Effector memory CD4-positive, alpha-beta T cell (primary cell): Measurements from ENCODE around the gene HOXC6.

Experiments used
- DNase-seq, 3 donors: peaks; one replicate each; pipeline ENCODE4 v3.0.0-alpha.2; 2020
- H3K27ac ChIP-seq: 2 replicates; pipeline ENCODE4 v1.7.0; 2013; ENCODE audit warnings: mild to moderate bottlenecking, low read length, moderate library complexity; ENCODE audit not compliant: insufficient read depth, poor library complexity, severe bottlenecking
- H3K27me3 ChIP-seq: replicated peaks from 2 replicates; pipeline ENCODE4 v1.7.0; 2013; ENCODE audit warnings: mild to moderate bottlenecking, low read length; ENCODE audit not compliant: insufficient read depth, control insufficient read depth, poor library complexity, severe bottlenecking
- H3K36me3 ChIP-seq: 2 replicates; pipeline ENCODE4 v1.7.0; 2013; ENCODE audit warnings: mild to moderate bottlenecking, low read length, moderate library complexity; ENCODE audit not compliant: control insufficient read depth, insufficient read depth
- H3K4me1 ChIP-seq: 2 replicates; pipeline ENCODE4 v1.7.0; 2013; ENCODE audit warnings: low read length, mild to moderate bottlenecking; ENCODE audit not compliant: control insufficient read depth, insufficient read depth, poor library complexity, severe bottlenecking
- H3K4me3 ChIP-seq: 2 replicates; pipeline ENCODE4 v1.7.0; 2013; ENCODE audit warnings: low read length, low read depth, mild to moderate bottlenecking; ENCODE audit not compliant: insufficient read depth, poor library complexity, severe bottlenecking
- H3K9me3 ChIP-seq: 2 replicates; pipeline ENCODE4 v1.7.0; 2013; ENCODE audit warnings: mild to moderate bottlenecking, low read length, moderate library complexity; ENCODE audit not compliant: control insufficient read depth

HOXC6 gene

GRCh38 chr12:54045401-54045800 is 17.2 kb downstream of the HOXC6 start:
- Histone ChIP-seq H3K27ac (no peak overlapping the region), H3K4me1 (peaks cover 18% of the 10 kb centered on the region), H3K9me3 (no peaks in the 10 kb centered on the region), H3K4me3 (no peak overlapping the region), H3K27me3 (peaks cover 60% of the 10 kb centered on the region), H3K36me3 (no peaks in the 10 kb centered on the region)
- DNase-seq, result no peak

DNA sequence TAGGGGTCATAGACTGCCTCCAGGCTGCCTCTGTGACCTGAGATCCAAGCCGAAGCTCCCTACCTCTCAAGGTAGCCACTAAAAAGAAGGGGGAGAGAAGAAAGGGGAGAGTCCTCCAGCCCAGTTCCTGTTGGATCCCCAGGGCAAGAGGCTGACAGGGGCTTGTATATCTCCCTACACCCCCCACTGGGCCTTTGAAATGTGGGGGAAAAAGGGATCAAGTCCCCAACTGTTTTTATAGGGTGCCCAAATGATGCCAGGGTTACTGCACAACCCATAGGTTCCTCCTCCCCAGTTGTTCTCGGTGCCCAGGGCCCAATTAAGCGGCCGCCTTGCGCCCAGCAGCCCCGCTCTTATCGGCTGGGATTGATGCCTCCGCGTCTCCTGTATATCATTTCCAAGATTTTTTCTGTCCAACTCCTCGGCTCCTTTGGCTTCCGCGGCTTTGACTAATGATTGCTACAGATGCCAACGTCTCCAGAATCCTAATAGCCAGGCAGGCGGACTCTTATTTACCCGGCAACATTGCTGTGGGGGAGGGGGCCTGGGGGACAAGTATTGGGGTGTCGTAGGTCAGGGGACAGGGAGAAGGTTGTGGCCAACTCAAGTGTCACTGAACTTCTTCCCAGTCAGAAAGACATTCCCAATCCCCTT is 17.8 kb downstream of the HOXC6 start:
- H3K27ac ChIP-seq, result no peak overlapping the region
- H3K36me3 ChIP-seq, result no peaks in the 10 kb centered on the region
- H3K4me1 ChIP-seq, result peaks cover 18% of the 10 kb centered on the region
- no peaks in the 10 kb centered on the region for H3K9me3 ChIP-seq
- no peak for DNase-seq
- H3K4me3 ChIP-seq, result no peak overlapping the region
- peaks cover 65% of the 10 kb centered on the region for H3K27me3 ChIP-seq

GRCh38 chr12:54046809-54047159 is 18.5 kb downstream of the HOXC6 start:
- H3K27me3 ChIP-seq, result peaks cover 73% of the 10 kb centered on the region
- no peak overlapping the region for H3K27ac ChIP-seq

GRCh38 chr12:54047160-54047963 is 19.1 kb downstream of the HOXC6 start:
- Histone ChIP-seq H3K4me1 (peaks cover 26% of the 10 kb centered on the region), H3K36me3 (no peaks in the 10 kb centered on the region), H3K4me3 (no peak overlapping the region), H3K27me3 (peaks cover 77% of the 10 kb centered on the region), H3K9me3 (no peaks in the 10 kb centered on the region), H3K27ac (no peak overlapping the region)
- DNase-seq, result no peak

More at GRCh38 chr12:54046809-54047159, 18.5 kb downstream of the HOXC6 start:
- no peaks in the 10 kb centered on the region for H3K36me3 ChIP-seq
- no peak overlapping the region for H3K4me3 ChIP-seq
- peaks cover 21% of the 10 kb centered on the region for H3K4me1 ChIP-seq
- no peaks in the 10 kb centered on the region for H3K9me3 ChIP-seq
- DNase-seq, result no peak

- H3K27ac ChIP-seq, result no peak overlapping the region
- no peaks in the 10 kb centered on the region for H3K36me3 ChIP-seq
- no peaks in the 10 kb centered on the region for H3K9me3 ChIP-seq
- peaks cover 32% of the 10 kb centered on the region for H3K4me1 ChIP-seq
- no peak overlapping the region for H3K4me3 ChIP-seq
- DNase-seq, result no peak
- peaks cover 83% of the 10 kb centered on the region for H3K27me3 ChIP-seq
Measured at GRCh38 chr12:54047964-54048303, 19.7 kb downstream of the HOXC6 start.

DNA sequence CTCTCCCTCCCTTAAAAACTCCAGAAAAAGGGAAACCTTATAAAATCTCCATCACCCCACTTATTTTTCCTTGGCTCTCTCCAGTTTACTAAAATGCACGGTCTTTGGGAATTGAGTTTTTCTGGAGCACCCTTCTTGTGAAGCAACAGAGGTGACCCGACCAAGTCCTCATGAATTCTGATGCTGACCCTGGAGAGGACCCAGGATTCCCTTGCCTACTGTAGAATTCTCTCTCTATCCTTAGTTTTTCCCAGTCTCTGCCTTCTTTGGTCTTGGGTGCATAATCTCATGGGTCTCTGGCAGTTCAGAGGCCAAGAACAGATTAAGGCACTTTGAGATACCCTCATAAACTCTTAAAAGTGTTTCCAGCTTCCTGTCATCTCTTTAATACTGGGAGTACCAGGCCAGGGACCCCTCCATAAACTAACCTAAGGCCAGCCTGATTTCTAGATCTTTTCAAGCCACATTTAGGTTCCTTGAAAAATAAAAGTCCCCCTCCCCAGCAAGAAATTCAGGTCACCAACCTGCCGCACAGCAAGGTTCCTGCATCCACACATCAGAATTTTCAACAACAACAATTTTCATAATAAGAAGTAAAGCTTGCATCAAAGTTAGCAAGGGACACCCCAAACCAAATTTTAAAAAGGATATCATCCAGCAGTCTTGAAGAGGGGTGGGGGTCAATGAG is 20.3 kb downstream of the HOXC6 start:
- no peak overlapping the region for H3K4me3 ChIP-seq
- H3K27me3 ChIP-seq, result peaks cover 89% of the 10 kb centered on the region
- peaks cover 38% of the 10 kb centered on the region for H3K4me1 ChIP-seq
- no peak overlapping the region for H3K27ac ChIP-seq
- no peaks in the 10 kb centered on the region for H3K36me3 ChIP-seq
- DNase-seq, result no peak
- H3K9me3 ChIP-seq, result no peaks in the 10 kb centered on the region

GRCh38 chr12:54049108-54049507 is 20.9 kb downstream of the HOXC6 start:
- Histone ChIP-seq H3K27ac (no peak overlapping the region), H3K36me3 (no peaks in the 10 kb centered on the region), H3K9me3 (no peaks in the 10 kb centered on the region), H3K27me3 (peaks cover 90% of the 10 kb centered on the region), H3K4me3 (no peak overlapping the region), H3K4me1 (peaks cover 40% of the 10 kb centered on the region)
- no peak for DNase-seq

DNA sequence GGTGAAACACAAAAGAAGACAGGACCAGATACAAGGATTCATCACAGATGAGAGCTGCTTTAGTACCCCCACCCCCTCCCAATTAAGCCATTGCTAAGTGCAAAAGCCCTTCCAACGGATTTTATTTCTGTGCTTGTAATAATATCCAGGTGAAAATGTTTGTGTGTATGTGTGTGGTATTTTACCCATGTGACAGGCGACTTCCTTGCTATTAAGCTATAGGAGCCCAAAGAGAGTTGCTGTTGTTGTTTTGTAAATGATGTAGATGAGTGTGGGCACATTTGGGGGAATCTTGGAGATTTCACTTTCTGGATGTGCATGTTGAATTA is 22.2 kb downstream of the HOXC6 start:
- DNase-seq, result no peak
- peaks cover 86% of the 10 kb centered on the region for H3K27me3 ChIP-seq
- H3K36me3 ChIP-seq, result no peaks in the 10 kb centered on the region
- no peak overlapping the region for H3K27ac ChIP-seq
- H3K4me1 ChIP-seq, result peaks cover 40% of the 10 kb centered on the region
- H3K4me3 ChIP-seq, result no peak overlapping the region
- no peaks in the 10 kb centered on the region for H3K9me3 ChIP-seq

DNA sequence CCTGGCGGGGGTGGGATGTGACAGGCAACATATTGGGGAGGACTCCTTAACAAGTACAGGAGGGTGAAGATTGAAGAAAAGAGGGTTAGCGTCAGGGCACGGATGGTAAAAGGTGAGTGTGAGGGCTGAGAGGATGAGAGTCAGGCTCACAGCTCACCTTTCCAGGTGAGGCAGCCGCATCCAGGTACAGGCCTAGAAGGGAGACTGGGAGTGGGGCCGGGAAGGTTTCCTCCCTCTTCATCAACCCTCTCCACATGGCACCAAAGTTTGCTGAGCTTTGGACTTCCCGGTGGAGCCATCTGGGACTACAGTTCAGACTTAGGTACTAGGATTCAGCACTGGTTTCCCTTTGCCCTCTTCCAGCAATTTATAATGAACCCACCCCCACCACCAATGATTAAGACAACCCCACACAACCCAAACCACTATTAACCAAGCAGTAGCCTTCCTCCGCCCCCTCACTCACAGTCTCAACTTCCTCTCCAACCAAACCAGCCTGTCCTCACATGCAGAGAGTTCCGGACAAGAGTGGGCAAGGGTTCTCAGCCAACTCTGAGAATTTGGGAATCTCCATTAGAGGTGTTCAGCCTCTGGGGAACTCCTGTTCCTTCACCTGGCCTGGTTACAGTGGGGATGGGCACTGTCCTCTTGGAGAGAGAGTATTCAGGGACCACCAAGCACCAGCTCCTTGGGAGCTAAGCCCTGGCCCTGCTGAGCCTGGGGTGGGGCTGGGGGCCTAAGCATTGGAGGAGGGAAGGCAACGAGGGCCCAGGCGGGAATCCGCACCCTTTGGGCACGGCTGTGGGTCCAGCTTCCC is 23.0 kb downstream of the HOXC6 start:
- peaks cover 40% of the 10 kb centered on the region for H3K4me1 ChIP-seq
- peaks cover 79% of the 10 kb centered on the region for H3K27me3 ChIP-seq

More for the DNA sequence above, 23.0 kb downstream of the HOXC6 start:
- H3K4me3 ChIP-seq, result no peak overlapping the region
- H3K27ac ChIP-seq, result no peak overlapping the region
- no peaks in the 10 kb centered on the region for H3K36me3 ChIP-seq
- no peaks in the 10 kb centered on the region for H3K9me3 ChIP-seq
- DNase-seq, result no peak
